ENCODE results near the gene SEPTIN5. TPM values are rescaled to one million over a fixed set of nuclear protein-coding genes. Genes with fewer than 3 reads are reported as not detected.

The SEPTIN5 gene
- total and polyA plus RNA-seq, 9 of the 15 experiments (the other 6 are each of a cell fraction or from before 2014, with no cell fraction given): 0.03 to 195 (median 119) TPM

GRCh38 chr22:19739448-19739895 is 25.2 kb downstream of the SEPTIN5 start (continued):
- TF ChIP-seq STAT5A (IDR thresholded peaks at IDR 0.05; ENCODE audit: borderline replicate concordance, low read length) (no peak), SMARCA5 (IDR thresholded peaks at IDR 0.05) (no peak), HOXB6 (CRISPR knock-in tag; IDR thresholded peaks at IDR 0.05; ENCODE audit: borderline replicate concordance) (no peak)

GRCh38 chr22:19739911-19740449 is 25.7 kb downstream of the SEPTIN5 start:
- ATAC-seq (no peak), DNase-seq (ENCODE audit: extremely low read depth in 1 of 4, low spot score in 3 of 4) (no peak)

More at GRCh38 chr22:19739911-19740449, 25.7 kb downstream of the SEPTIN5 start:
- H3K4me2 ChIP-seq (ENCODE audit: insufficient read depth, low read length): no peak overlapping the region
- ChIA-PET POLR2A (interaction anchor here (0.6 to 3.8 kb wide), 7 partner anchors 9 to 161 kb away, joined by 3 to 30 read pairs (median 3); no protein-coding TSS in a partner anchor), CTCF (ENCODE audit: low intra/inter-chr PET ratio) (no interaction called here)
- peaks cover 0 to 62% of the 10 kb centered on the region in 2 experiments; a peak in 3 of 5 replicates for H3K27me3 ChIP-seq (ENCODE audit: control insufficient read depth in 2 of 2, insufficient read depth in 2 of 2, low read length in 2 of 2)
- in situ Hi-C loops (cut with MboI) (no loop called here), intact Hi-C loops (cut with micrococcal nuclease) (no loop called here)
- FAIRE-seq: no peak
- peaks cover 32% of the 10 kb centered on the region for H4K20me1 ChIP-seq (replicated peaks; ENCODE audit: control insufficient read depth, insufficient read depth, low read length)
- no peaks in the 10 kb centered on the region for H3K36me3 ChIP-seq (ENCODE audit: control insufficient read depth, insufficient read depth, low read length)
- no peaks in the 10 kb centered on the region for H3K9me3 ChIP-seq (replicated peaks; ENCODE audit: control insufficient read depth, insufficient read depth, low read depth, low read length)
- H3K27ac ChIP-seq (ENCODE audit: extremely low read depth, low read depth, low read length): no peak overlapping the region
- H2AFZ ChIP-seq (ENCODE audit: low read depth, low read length): no peak overlapping the region
- H3K4me3 ChIP-seq: no peak overlapping the region
- H3K4me1 ChIP-seq (replicated peaks in 1 of 2; ENCODE audit: control insufficient read depth in 2 of 2, insufficient read depth in 2 of 2, low read length in 2 of 2): peaks cover 0 to 79% of the 10 kb centered on the region in 2 experiments; a peak in 2 of 5 replicates
- TF ChIP-seq ZNF830 (CRISPR knock-in tag; IDR thresholded peaks at IDR 0.05): 0 out of 2 replicates have a peak, but pooled peaks have one; percentile 31
- TF ChIP-seq HDAC6 (IDR thresholded peaks at IDR 0.05; ENCODE audit: low read depth, low read length): 0 out of 2 replicates have a peak, but pooled peaks have one; percentile 7
- no peak for TF ChIP-seq L3MBTL2 (IDR thresholded peaks at IDR 0.05)
- no peak for TF ChIP-seq KDM2B (CRISPR knock-in tag; IDR thresholded peaks at IDR 0.05)
- TF ChIP-seq ZNF764 (CRISPR knock-in tag; IDR thresholded peaks at IDR 0.05; ENCODE audit: low read depth): peak; percentile 15; the same call in 1 of the 2 replicates
- TF ChIP-seq, protein P1, sequence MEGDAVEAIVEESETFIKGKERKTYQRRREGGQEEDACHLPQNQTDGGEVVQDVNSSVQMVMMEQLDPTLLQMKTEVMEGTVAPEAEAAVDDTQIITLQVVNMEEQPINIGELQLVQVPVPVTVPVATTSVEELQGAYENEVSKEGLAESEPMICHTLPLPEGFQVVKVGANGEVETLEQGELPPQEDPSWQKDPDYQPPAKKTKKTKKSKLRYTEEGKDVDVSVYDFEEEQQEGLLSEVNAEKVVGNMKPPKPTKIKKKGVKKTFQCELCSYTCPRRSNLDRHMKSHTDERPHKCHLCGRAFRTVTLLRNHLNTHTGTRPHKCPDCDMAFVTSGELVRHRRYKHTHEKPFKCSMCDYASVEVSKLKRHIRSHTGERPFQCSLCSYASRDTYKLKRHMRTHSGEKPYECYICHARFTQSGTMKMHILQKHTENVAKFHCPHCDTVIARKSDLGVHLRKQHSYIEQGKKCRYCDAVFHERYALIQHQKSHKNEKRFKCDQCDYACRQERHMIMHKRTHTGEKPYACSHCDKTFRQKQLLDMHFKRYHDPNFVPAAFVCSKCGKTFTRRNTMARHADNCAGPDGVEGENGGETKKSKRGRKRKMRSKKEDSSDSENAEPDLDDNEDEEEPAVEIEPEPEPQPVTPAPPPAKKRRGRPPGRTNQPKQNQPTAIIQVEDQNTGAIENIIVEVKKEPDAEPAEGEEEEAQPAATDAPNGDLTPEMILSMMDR (IDR thresholded peaks at IDR 0.05 in 2 of 3, conservative IDR thresholded peaks at IDR 0.05 in 1 of 3; ENCODE audit: insufficient read depth in 2 of 3, low read depth in 1 of 3, low read length in 3 of 3): peak; percentile 6 to 25 (median 17); a peak in 1 of 6 replicates
- TF ChIP-seq ZNF740 (CRISPR knock-in tag; IDR thresholded peaks at IDR 0.05): no peak
- 0 out of 4 replicates have a peak, but pooled peaks of 1 of the 2 experiments have one; percentile 44 for TF ChIP-seq ZNF740 (tag; IDR thresholded peaks at IDR 0.05)
- peak; percentile 41; the same call in 1 of the 2 replicates for TF ChIP-seq ZBTB7A (IDR thresholded peaks at IDR 0.05; ENCODE audit: borderline replicate concordance, control insufficient read depth, low read depth, low read length)
- 32% methylated on average over 7 of the region's 7 CpGs for WGBS (ENCODE audit: insufficient coverage, low coverage, missing lambda C conversion rate)
- peak overlapping the region in 1 of 2 experiments; percentile 21; a peak in 2 of 4 replicates for H3K9ac ChIP-seq (ENCODE audit: insufficient read depth in 1 of 2, low read depth in 2 of 2, low read length in 2 of 2)
- no TSS peak for BruUV-seq (replicated peaks)
- no peaks in the 10 kb centered on the region for H3K9me1 ChIP-seq (ENCODE audit: control insufficient read depth, insufficient read depth, low read length)
- H3K79me2 ChIP-seq (ENCODE audit: control insufficient read depth, insufficient read depth, low read length): no peaks in the 10 kb centered on the region
